Skeletal muscle cell (primary cell): ENCODE results near the gene TULP4.
"Not testable (repeated sequence)": the region's sequence is repeated elsewhere in the genome, so short reads cannot be mapped to it uniquely, and the experiment has no call there.

Experiments used
- DNase-seq: peaks from one replicate; pipeline ENCODE4 v3.0.0-alpha.2; 2010; ENCODE audit warnings: low read depth
- H3K4me3 ChIP-seq: 2 replicates; pipeline ENCODE4 v1.5.1; 2011; ENCODE audit warnings: low read depth, mild to moderate bottlenecking, control low read depth, low read length, moderate library complexity

The TULP4 gene

GRCh38 chr6:158350731-158351130 is 38.5 kb downstream of the TULP4 start:
- not testable (repeated sequence) for H3K4me3 ChIP-seq, DNase-seq

GRCh38 chr6:158353883-158354877 is 41.9 kb downstream of the TULP4 start:
- DNase-seq: no peak
- H3K4me3 ChIP-seq: no peak overlapping the region

- H3K4me3 ChIP-seq: no peak overlapping the region
- no peak for DNase-seq
These were observed 44.6 kb downstream of the TULP4 start for GRCh38 chr6:158356586-158357546.

- no peak for DNase-seq
- no peak overlapping the region for H3K4me3 ChIP-seq
These were observed 45.4 kb downstream of the TULP4 start for GRCh38 chr6:158357570-158358216.

- no peak overlapping the region for H3K4me3 ChIP-seq
- no peak for DNase-seq
These were observed 46.3 kb downstream of the TULP4 start for GRCh38 chr6:158358450-158359077.

GRCh38 chr6:158361068-158361467 is 48.8 kb downstream of the TULP4 start:
- no peak for DNase-seq
- no peak overlapping the region for H3K4me3 ChIP-seq

GRCh38 chr6:158361961-158362669 is 49.9 kb downstream of the TULP4 start:
- DNase-seq: peak; percentile 40
- no peak overlapping the region for H3K4me3 ChIP-seq

- H3K4me3 ChIP-seq: no peak overlapping the region
- DNase-seq: no peak
These were observed 54.1 kb downstream of the TULP4 start for GRCh38 chr6:158366363-158366762.

- no peak for DNase-seq
These were observed 55.6 kb downstream of the TULP4 start for GRCh38 chr6:158367816-158368215.

GRCh38 chr6:158369241-158369640 is 57.0 kb downstream of the TULP4 start:
- no peak for DNase-seq
- H3K4me3 ChIP-seq: no peak overlapping the region

More at GRCh38 chr6:158367816-158368215, 55.6 kb downstream of the TULP4 start:
- no peak overlapping the region for H3K4me3 ChIP-seq

GRCh38 chr6:158370805-158371204 is 58.5 kb downstream of the TULP4 start:
- no peak overlapping the region for H3K4me3 ChIP-seq

GRCh38 chr6:158371261-158371660 is 59.0 kb downstream of the TULP4 start:
- no peak for DNase-seq
- no peak overlapping the region for H3K4me3 ChIP-seq

More at GRCh38 chr6:158370805-158371204, 58.5 kb downstream of the TULP4 start:
- DNase-seq: no peak

- no peak for DNase-seq
- no peak overlapping the region for H3K4me3 ChIP-seq
These were observed 60.3 kb downstream of the TULP4 start for GRCh38 chr6:158372574-158372973.

GRCh38 chr6:158373214-158373613 is 60.9 kb downstream of the TULP4 start:
- no peak for DNase-seq
- H3K4me3 ChIP-seq: no peak overlapping the region

GRCh38 chr6:158374020-158374419 is 61.8 kb downstream of the TULP4 start:
- no peak overlapping the region for H3K4me3 ChIP-seq
- DNase-seq: no peak

- peak; percentile 66 for DNase-seq
- H3K4me3 ChIP-seq: no peak overlapping the region
These were observed 64.4 kb downstream of the TULP4 start for GRCh38 chr6:158376631-158377081.

- peak; percentile 39 for DNase-seq
- H3K4me3 ChIP-seq: no peak overlapping the region
These were observed 65.6 kb downstream of the TULP4 start for GRCh38 chr6:158377860-158378259.

GRCh38 chr6:158379336-158379735 is 67.1 kb downstream of the TULP4 start:
- no peak for DNase-seq
- no peak overlapping the region for H3K4me3 ChIP-seq
